T-cell (primary cell): ENCODE data around the gene PPIL1. TPM values are rescaled to one million over a fixed set of nuclear protein-coding genes. Genes with fewer than 3 reads are reported as not detected.
"Not testable (repeated sequence)": the region's sequence is repeated elsewhere in the genome, so short reads cannot be mapped to it uniquely, and the experiment has no call there.

Experiments
- ATAC-seq, 4 experiments: fragments of 200-7000 bp in 3 of 4; fragments of 150-1000 bp in 1 of 4; cut with Tn5 transposase; replicated peaks in 1 of 4; 1 replicate in 3 of 4; 2 replicates in 1 of 4; pipeline ENCODE4 v1.10.0; 2021; ENCODE audit warnings: moderate library complexity in 3 of 4, mild to moderate bottlenecking in 2 of 4, moderate number of reproducible peaks in 1 of 4
- CTCF ChIA-PET, 2 donors: fragments of 300-600 bp; sonication (Branson Sonifier 250); formaldehyde crosslinking; loops; one replicate each; lab custom pipeline; 2022; ENCODE audit warnings: antibody characterized with exemption in 2 of 2; lab: Charles Lee
- POLR2A ChIA-PET, 2 donors: fragments of 300-600 bp; sonication (Branson Sonifier 250); formaldehyde crosslinking; loops; one replicate each; lab custom pipeline; 2022; ENCODE audit warnings: antibody characterized with exemption in 2 of 2; lab: Charles Lee
- DNase-seq, 35 experiments: peaks; one replicate each; pipeline versions ENCODE4 v3.0.0 to v3.0.0-alpha.2; 2013 to 2023
- H3K27ac ChIP-seq: one replicate; pipeline ENCODE4 v1.5.1; 2013; ENCODE audit warnings: low read length
- H3K27me3 ChIP-seq, 2 experiments: replicated peaks in 1 of 2; 1 replicate in 1 of 2; 2 replicates in 1 of 2; pipeline versions ENCODE4 v1.6.1 to v1.7.0; 2013; ENCODE audit warnings: low read length in 1 of 2, mixed read lengths in 1 of 2; ENCODE audit not compliant: control insufficient read depth in 2 of 2, insufficient read depth in 2 of 2; ENCODE audit errors: extremely low read depth in 1 of 2
- H3K36me3 ChIP-seq, 2 donors: 1 replicate in 1 of 2; 2 replicates in 1 of 2; pipeline versions ENCODE4 v1.6.1 to v1.7.0; 2013; ENCODE audit warnings: low read length in 1 of 2; ENCODE audit not compliant: control insufficient read depth in 2 of 2, insufficient read depth in 1 of 2; ENCODE audit errors: extremely low read depth in 1 of 2
- H3K4me1 ChIP-seq, 2 experiments: 1 replicate in 1 of 2; 2 replicates in 1 of 2; pipeline versions ENCODE4 v1.6.1 to v1.7.0; 2013; ENCODE audit warnings: low read length in 2 of 2, mixed read lengths in 1 of 2; ENCODE audit not compliant: insufficient read depth in 2 of 2, control insufficient read depth in 1 of 2; ENCODE audit errors: extremely low read depth in 1 of 2
- H3K4me3 ChIP-seq, 2 donors: 1 replicate in 1 of 2; 2 replicates in 1 of 2; pipeline versions ENCODE4 v1.5.1 to v1.7.0; 2013; ENCODE audit warnings: mild to moderate bottlenecking in 2 of 2, low read length in 1 of 2, moderate library complexity in 1 of 2; ENCODE audit not compliant: control insufficient read depth in 1 of 2; ENCODE audit errors: extremely low read depth in 1 of 2
- H3K9me3 ChIP-seq: 2 replicates; pipeline ENCODE4 v1.7.0; 2013
- H3K27ac Mint-ChIP-seq, 2 donors: one replicate each; pipeline ENCODE4 v1.8.0; 2020 to 2021; ENCODE audit warnings: mild to moderate bottlenecking in 2 of 2, mixed read lengths in 2 of 2
- H3K27me3 Mint-ChIP-seq, 2 donors: one replicate each; pipeline ENCODE4 v1.8.0; 2021 to 2022; ENCODE audit warnings: mixed read lengths in 2 of 2
- H3K36me3 Mint-ChIP-seq: one replicate; pipeline ENCODE4 v1.8.0; 2021; ENCODE audit warnings: mixed read lengths
- H3K4me1 Mint-ChIP-seq, 3 donors: one replicate each; pipeline ENCODE4 v1.8.0; 2020 to 2022; ENCODE audit warnings: mixed read lengths in 3 of 3, mild to moderate bottlenecking in 1 of 3
- H3K4me3 Mint-ChIP-seq, 3 donors: one replicate each; pipeline ENCODE4 v1.8.0; 2020 to 2022; ENCODE audit warnings: mild to moderate bottlenecking in 3 of 3, mixed read lengths in 3 of 3, moderate library complexity in 3 of 3
- H3K9me3 Mint-ChIP-seq, 3 donors: one replicate each; pipeline ENCODE4 v1.8.0; 2020 to 2022; ENCODE audit warnings: mixed read lengths in 3 of 3
- WGBS: methylation state at CpG from one replicate; pipeline ENCODE4 v1.1.5; 2013; ENCODE audit warnings: missing lambda C conversion rate; ENCODE audit not compliant: insufficient coverage; 5-methylcytosine and 5-hydroxymethylcytosine counted together
- total RNA-seq, 35 experiments: library from RNA in 6 of 35; stranded (reverse) in 6 of 35; fragments of 120-200 nt in 1 of 35; gene quantifications; one replicate each; pipeline versions ENCODE4 v1.2.1 to v1.2.4 and lab custom pipeline; 2013 to 2026

The PPIL1 gene
- total RNA-seq, 5 donors from 2014 or later (not counting 1 experiment from before 2014, with no cell fraction given): 5.0 to 14.4 (median 10.6) TPM

GRCh38 chr6:36817847-36818246 is 56.8 kb downstream of the PPIL1 start:
- Mint-ChIP-seq H3K4me3 (no peak overlapping the region), H3K27me3 (no peaks in the 10 kb centered on the region), H3K27ac (no peak overlapping the region), H3K4me1 (no peaks in the 10 kb centered on the region), H3K9me3 (no peaks in the 10 kb centered on the region), H3K36me3 (no peaks in the 10 kb centered on the region)
- Histone ChIP-seq H3K27me3 (peaks cover 0 to 3% of the 10 kb centered on the region in 2 experiments), H3K36me3 (no peaks in the 10 kb centered on the region), H3K9me3 (no peaks in the 10 kb centered on the region), H3K27ac (no peak overlapping the region), H3K4me1 (no peaks in the 10 kb centered on the region), H3K4me3 (no peak overlapping the region)
- DNase-seq (no peak), ATAC-seq (no peak)
- ChIA-PET CTCF (no interaction called here), POLR2A (no interaction called here)
- no CpG with 5 or more reads among the region's 3 CpGs for WGBS

DNA sequence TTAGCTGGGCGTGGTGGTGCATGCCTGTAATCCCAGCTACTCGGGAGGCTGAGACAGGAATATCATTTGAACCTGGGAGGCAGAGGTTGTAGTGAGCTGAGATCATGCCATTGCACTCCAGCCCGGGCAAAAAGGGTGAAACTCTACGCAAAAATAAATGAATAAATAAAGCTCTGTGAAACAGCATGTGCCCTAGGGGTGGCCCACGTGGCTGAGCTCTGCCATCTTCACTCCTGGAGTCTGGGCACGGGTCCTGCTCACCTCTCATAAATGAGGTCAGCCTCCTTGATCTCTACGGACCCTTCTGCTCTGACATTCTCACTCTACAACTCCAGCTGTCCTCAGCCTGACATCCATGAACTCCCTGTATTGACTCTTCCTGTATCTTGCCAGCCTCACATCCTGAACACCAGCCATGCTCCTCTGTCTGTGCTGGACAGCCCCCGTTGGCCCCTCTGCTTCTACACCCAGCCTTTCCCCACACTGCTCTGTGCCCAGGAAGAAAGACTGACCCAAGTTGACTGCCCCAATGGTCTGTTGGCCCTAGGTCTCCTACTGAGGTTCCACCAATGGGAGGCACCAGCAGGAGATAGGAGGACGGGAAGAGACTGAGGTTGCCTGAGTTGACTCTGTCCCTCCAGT is 57.3 kb downstream of the PPIL1 start:
- Histone ChIP-seq H3K36me3 (no peaks in the 10 kb centered on the region), H3K4me3 (no peak overlapping the region), H3K27ac (no peak overlapping the region), H3K4me1 (no peaks in the 10 kb centered on the region), H3K9me3 (no peaks in the 10 kb centered on the region), H3K27me3 (peaks cover 0 to 3% of the 10 kb centered on the region in 2 experiments)
- ChIA-PET POLR2A (no interaction called here), CTCF (no interaction called here)
- H3K4me1 Mint-ChIP-seq: no peaks in the 10 kb centered on the region
- DNase-seq (no peak), ATAC-seq (no peak)
- no peaks in the 10 kb centered on the region for H3K9me3 Mint-ChIP-seq
- 80% methylated on average over 7 of the region's 9 CpGs for WGBS
- H3K36me3 Mint-ChIP-seq: no peaks in the 10 kb centered on the region
- H3K4me3 Mint-ChIP-seq: no peak overlapping the region
- H3K27me3 Mint-ChIP-seq: no peaks in the 10 kb centered on the region
- H3K27ac Mint-ChIP-seq: no peak overlapping the region

DNA sequence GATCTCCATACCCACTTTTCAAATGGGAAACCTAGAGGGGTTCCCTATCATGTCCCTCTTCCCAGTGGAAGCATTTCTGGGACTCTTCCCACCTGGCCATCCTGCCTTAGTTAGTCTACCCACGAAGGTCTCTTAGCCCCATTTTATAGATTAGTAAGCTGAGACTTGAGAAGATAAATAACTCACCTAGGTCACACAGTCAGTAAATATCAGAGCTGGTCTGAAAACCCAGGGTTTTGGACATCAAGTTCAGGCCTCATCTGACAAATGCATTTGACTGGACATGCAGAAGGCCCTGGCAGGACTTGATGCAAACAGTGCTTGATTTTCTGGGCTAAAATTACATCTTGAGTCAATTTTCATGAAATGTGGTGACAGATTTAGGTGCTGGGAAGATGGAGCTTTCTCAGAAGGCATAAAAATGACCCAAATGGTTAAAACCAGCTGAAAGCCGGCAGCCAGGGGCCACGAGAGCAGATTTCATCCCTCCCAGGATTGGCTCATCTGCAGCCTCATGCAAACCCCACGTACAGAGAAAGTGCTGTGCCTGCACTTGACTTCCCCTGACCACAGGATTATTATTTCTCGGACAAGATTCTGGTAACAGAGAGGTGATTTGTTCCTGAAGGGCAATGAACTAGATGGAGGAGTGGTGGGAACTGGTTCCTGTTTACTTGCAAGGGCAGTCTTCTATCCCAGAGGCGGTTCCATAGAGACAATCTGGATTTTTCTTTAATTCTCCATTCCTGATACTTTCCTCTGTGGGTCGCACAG is 58.5 kb downstream of the PPIL1 start:
- no peak overlapping the region for H3K4me3 ChIP-seq
- Mint-ChIP-seq H3K4me3 (no peak overlapping the region), H3K27me3 (no peaks in the 10 kb centered on the region), H3K27ac (no peak overlapping the region), H3K9me3 (no peaks in the 10 kb centered on the region), H3K36me3 (no peaks in the 10 kb centered on the region), H3K4me1 (no peaks in the 10 kb centered on the region)
- no peaks in the 10 kb centered on the region for H3K36me3 ChIP-seq
- H3K27ac ChIP-seq: no peak overlapping the region
- ChIA-PET CTCF (no interaction called here), POLR2A (no interaction called here)
- WGBS: 80% methylated on average over 3 of the region's 7 CpGs
- no peaks in the 10 kb centered on the region for H3K9me3 ChIP-seq
- H3K4me1 ChIP-seq: no peaks in the 10 kb centered on the region
- ATAC-seq: no peak
- no peaks in the 10 kb centered on the region for H3K27me3 ChIP-seq
- DNase-seq: no peak

GRCh38 chr6:36814249-36814648 is 60.4 kb downstream of the PPIL1 start:
- ChIA-PET CTCF (interaction anchor here in 1 of 2 donors (0.7 kb wide), 1 partner anchor 35 kb away, joined by 3 read pairs; no protein-coding TSS in a partner anchor), POLR2A (no interaction called here)
- Mint-ChIP-seq H3K9me3 (no peaks in the 10 kb centered on the region), H3K4me1 (no peaks in the 10 kb centered on the region), H3K27me3 (peaks cover 0 to 2% of the 10 kb centered on the region in 2 donors), H3K27ac (no peak overlapping the region), H3K4me3 (no peak overlapping the region), H3K36me3 (no peaks in the 10 kb centered on the region)
- H3K4me1 ChIP-seq: no peaks in the 10 kb centered on the region
- H3K9me3 ChIP-seq: no peaks in the 10 kb centered on the region
- DNase-seq (no peak), ATAC-seq (no peak)
- H3K27me3 ChIP-seq: no peaks in the 10 kb centered on the region
- H3K27ac ChIP-seq: no peak overlapping the region
- no peaks in the 10 kb centered on the region for H3K36me3 ChIP-seq
- H3K4me3 ChIP-seq: no peak overlapping the region
- WGBS: 93% methylated on average over 6 of the region's 7 CpGs

DNA sequence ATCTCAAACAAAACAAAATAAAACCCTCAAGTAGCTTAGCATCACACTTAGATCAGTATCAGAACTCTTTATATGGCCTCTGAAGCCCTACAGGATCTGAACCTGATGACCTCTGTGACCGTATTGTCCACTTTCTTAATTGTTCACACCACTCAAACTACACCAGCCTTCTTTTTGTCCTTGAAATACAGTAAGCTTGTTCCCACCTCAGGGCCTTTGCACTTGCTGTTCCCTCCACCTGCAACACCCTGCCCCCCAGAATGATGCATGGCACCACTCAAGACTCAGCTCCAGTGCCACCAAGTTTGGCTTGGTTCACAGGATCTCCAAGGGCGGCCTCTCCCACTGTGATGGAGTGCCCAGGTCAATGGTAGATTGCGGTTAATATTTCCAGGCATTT is 61.1 kb downstream of the PPIL1 start:
- POLR2A ChIA-PET: interaction anchor here in 1 of 2 donors (0.6 kb wide), 1 partner anchor 45 kb away, joined by 3 read pairs; no protein-coding TSS in a partner anchor
- no peaks in the 10 kb centered on the region for H3K9me3 Mint-ChIP-seq
- no peak overlapping the region for H3K27ac Mint-ChIP-seq
- H3K36me3 Mint-ChIP-seq: no peaks in the 10 kb centered on the region
- no peak overlapping the region for H3K4me3 ChIP-seq
- H3K4me3 Mint-ChIP-seq: no peak overlapping the region
- H3K27me3 Mint-ChIP-seq: peaks cover under 1 to 4% of the 10 kb centered on the region in 2 donors
- no peaks in the 10 kb centered on the region for H3K4me1 Mint-ChIP-seq
- H3K27me3 ChIP-seq: no peaks in the 10 kb centered on the region
- 44% methylated on average over 2 of the region's 3 CpGs for WGBS
- ATAC-seq (no peak), DNase-seq (no peak)
- CTCF ChIA-PET: no interaction called here
- H3K9me3 ChIP-seq: no peaks in the 10 kb centered on the region
- no peak overlapping the region for H3K27ac ChIP-seq
- no peaks in the 10 kb centered on the region for H3K36me3 ChIP-seq
- H3K4me1 ChIP-seq: no peaks in the 10 kb centered on the region

GRCh38 chr6:36813047-36813446 is 61.6 kb downstream of the PPIL1 start:
- H3K4me1 ChIP-seq, H3K27me3 Mint-ChIP-seq, H3K36me3 Mint-ChIP-seq, H3K27ac Mint-ChIP-seq, H3K9me3 Mint-ChIP-seq, H3K27ac ChIP-seq, H3K9me3 ChIP-seq, H3K4me3 Mint-ChIP-seq, H3K36me3 ChIP-seq, H3K4me1 Mint-ChIP-seq, DNase-seq, H3K27me3 ChIP-seq, H3K4me3 ChIP-seq, ATAC-seq, CTCF ChIA-PET: not testable (repeated sequence)
- POLR2A ChIA-PET: interaction anchor here in 1 of 2 donors (0.6 kb wide), 1 partner anchor 44 kb away, joined by 3 read pairs; no protein-coding TSS in a partner anchor
- 100% methylated on average over 1 of the region's 3 CpGs for WGBS
